ENCODE results near the gene FRMD4B.

GRCh38 chr3:69305011-69305410, 80.9 kb downstream of the FRMD4B start:
- TF ChIP-seq ETS1 (IDR thresholded peaks at IDR 0.05) (no peak), EZH2phosphoT487 (IDR thresholded peaks at IDR 0.05; ENCODE audit: unreplicated experiment) (no peak), CREB1 (CRISPR knock-in tag; IDR thresholded peaks at IDR 0.05; ENCODE audit: low read depth) (no peak), JUNB (IDR thresholded peaks at IDR 0.05; ENCODE audit: unreplicated experiment) (no peak), EZH2 (IDR thresholded peaks at IDR 0.05; ENCODE audit: low read depth, unreplicated experiment) (no peak)
- TF ChIP-seq, protein P1, sequence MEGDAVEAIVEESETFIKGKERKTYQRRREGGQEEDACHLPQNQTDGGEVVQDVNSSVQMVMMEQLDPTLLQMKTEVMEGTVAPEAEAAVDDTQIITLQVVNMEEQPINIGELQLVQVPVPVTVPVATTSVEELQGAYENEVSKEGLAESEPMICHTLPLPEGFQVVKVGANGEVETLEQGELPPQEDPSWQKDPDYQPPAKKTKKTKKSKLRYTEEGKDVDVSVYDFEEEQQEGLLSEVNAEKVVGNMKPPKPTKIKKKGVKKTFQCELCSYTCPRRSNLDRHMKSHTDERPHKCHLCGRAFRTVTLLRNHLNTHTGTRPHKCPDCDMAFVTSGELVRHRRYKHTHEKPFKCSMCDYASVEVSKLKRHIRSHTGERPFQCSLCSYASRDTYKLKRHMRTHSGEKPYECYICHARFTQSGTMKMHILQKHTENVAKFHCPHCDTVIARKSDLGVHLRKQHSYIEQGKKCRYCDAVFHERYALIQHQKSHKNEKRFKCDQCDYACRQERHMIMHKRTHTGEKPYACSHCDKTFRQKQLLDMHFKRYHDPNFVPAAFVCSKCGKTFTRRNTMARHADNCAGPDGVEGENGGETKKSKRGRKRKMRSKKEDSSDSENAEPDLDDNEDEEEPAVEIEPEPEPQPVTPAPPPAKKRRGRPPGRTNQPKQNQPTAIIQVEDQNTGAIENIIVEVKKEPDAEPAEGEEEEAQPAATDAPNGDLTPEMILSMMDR (conservative IDR thresholded peaks at IDR 0.05; ENCODE audit: low read depth in 2 of 2): no peak
